Brain microvascular endothelial cell (primary cell): Measurements from ENCODE around the gene TET2.
"Not testable (repeated sequence)": the region's sequence is repeated elsewhere in the genome, so short reads cannot be mapped to it uniquely, and the experiment has no call there.

Experiments used
- DNase-seq: peaks from one replicate; pipeline ENCODE4 v3.0.0-alpha.2; 2020
- H3K27ac ChIP-seq: fragments of 250-450 bp; sonication (Bioruptor Pico); 2 replicates; pipeline ENCODE4 v1.5.1; 2020; ENCODE audit warnings: mild to moderate bottlenecking, moderate library complexity
- H3K27me3 ChIP-seq: fragments of 250-450 bp; sonication (Bioruptor Pico); replicated peaks from 2 replicates; pipeline ENCODE4 v1.5.1; 2020; ENCODE audit warnings: mild to moderate bottlenecking
- H3K36me3 ChIP-seq: fragments of 250-450 bp; sonication (Bioruptor Pico); replicated peaks from 2 replicates; pipeline ENCODE4 v1.5.1; 2020; ENCODE audit warnings: mild to moderate bottlenecking
- H3K4me3 ChIP-seq: 2 replicates; pipeline ENCODE4 v1.5.1; 2011; ENCODE audit warnings: low read depth, mild to moderate bottlenecking, control low read depth, low read length, moderate library complexity
- in situ Hi-C: cut with HindIII; loops from 2 replicates; pipeline ENCODE4 v1.10.0; 2017; ENCODE audit warnings: low sequenced_read_pairs, low pct_ligation_motif_present
- TF ChIP-seq, protein P1 (sequence below): IDR thresholded peaks from 2 replicates; pipeline ENCODE4 v1.5.1; 2011; ENCODE audit warnings: low read depth, mild to moderate bottlenecking, moderate library complexity, low read length, control low read depth, inconsistent platforms; ENCODE audit errors: missing control alignments

The TET2 gene

DNA sequence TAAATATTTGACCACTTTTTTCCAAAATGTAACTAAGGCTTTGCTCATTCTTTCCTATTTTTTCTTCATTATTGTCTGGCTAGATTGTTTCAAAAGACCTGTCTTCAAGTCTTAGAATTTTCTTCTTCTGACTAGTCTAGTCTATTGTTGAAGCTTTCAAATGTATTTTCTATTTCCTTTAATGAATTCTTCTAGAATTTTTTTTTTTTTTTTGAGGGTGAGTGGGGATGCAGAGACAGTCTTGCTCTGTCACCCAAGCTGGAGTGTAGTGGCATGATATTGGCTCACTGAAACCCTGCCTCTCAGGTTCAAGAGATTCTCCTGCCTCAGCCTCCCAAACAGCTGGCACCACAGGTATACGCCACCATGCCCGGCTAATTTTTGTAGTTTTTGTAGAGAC is 141.4 kb downstream of the TET2 start:
- H3K36me3 ChIP-seq = no peaks in the 10 kb centered on the region
- no peak overlapping the region for H3K4me3 ChIP-seq
- H3K27me3 ChIP-seq = no peaks in the 10 kb centered on the region
- in situ Hi-C loops = no loop called here
- H3K27ac ChIP-seq = no peak overlapping the region
- DNase-seq = no peak
- TF ChIP-seq, protein P1, sequence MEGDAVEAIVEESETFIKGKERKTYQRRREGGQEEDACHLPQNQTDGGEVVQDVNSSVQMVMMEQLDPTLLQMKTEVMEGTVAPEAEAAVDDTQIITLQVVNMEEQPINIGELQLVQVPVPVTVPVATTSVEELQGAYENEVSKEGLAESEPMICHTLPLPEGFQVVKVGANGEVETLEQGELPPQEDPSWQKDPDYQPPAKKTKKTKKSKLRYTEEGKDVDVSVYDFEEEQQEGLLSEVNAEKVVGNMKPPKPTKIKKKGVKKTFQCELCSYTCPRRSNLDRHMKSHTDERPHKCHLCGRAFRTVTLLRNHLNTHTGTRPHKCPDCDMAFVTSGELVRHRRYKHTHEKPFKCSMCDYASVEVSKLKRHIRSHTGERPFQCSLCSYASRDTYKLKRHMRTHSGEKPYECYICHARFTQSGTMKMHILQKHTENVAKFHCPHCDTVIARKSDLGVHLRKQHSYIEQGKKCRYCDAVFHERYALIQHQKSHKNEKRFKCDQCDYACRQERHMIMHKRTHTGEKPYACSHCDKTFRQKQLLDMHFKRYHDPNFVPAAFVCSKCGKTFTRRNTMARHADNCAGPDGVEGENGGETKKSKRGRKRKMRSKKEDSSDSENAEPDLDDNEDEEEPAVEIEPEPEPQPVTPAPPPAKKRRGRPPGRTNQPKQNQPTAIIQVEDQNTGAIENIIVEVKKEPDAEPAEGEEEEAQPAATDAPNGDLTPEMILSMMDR = no peak

DNA sequence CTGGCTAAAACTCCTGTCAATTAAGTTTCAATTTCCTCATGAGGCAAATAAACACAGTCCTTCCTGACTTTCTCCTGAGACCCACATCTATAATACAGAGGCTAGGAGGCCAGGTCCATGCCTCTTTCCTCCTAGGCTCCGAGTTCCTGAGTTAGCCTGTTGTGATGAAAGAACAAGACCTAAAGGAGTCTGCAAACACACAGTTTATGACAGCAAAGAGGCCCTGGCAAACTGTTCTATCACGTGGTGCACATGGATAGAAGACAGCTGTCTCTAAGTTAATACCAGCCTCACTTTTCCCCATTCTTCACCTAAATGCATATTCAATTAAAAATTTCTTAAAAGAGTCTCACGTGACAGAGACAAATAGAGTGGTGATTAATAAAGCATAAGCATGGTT is 145.2 kb downstream of the TET2 start:
- Histone ChIP-seq H3K27me3 (no peaks in the 10 kb centered on the region), H3K36me3 (no peaks in the 10 kb centered on the region), H3K4me3 (no peak overlapping the region), H3K27ac (no peak overlapping the region)
- TF ChIP-seq, protein P1 = no peak
- in situ Hi-C loops = no loop called here
- no peak for DNase-seq

DNA sequence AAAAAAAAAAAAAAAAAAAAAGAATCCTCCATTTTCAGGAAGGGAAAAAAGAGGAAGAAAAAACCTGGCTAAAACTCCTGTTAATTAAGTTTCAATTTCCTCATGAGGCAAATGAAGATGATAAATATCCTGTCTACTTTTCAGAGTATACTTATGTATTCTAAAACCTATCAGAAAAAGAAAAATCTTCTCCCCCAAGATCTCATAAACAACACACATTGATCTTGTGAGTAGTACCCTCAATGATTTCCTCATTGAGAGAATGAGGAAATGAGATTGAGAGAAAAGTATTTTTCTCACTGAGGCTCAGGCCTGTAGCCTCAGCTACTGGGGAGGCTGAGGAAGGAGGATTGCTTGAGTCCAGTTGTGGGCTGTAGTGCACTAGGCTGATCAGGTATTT is 146.7 kb downstream of the TET2 start:
- Histone ChIP-seq H3K27ac (no peak overlapping the region), H3K36me3 (no peaks in the 10 kb centered on the region), H3K27me3 (no peaks in the 10 kb centered on the region), H3K4me3 (no peak overlapping the region)
- TF ChIP-seq, protein P1 = no peak
- in situ Hi-C loops = no loop called here
- no peak for DNase-seq

DNA sequence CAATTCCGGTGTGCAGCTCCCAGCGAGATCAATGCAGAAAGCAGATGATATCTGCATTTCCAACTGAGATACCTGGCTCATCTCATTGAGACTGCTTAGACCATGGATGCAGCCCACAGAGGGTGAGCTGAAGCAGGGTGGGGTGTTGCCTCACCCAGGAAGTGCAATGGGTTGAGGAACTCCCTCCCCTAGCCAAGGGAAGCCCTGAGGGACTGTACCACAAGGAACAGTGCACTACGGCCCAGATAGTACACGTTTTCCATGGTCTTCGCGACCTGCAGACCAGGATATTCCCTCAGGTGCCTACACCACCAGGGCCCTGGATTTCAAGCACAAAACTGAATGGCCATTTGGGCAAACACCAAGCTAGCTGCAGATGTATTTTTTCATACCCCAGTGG is 150.0 kb downstream of the TET2 start:
- DNase-seq = no peak
- no peak overlapping the region for H3K4me3 ChIP-seq
- TF ChIP-seq, protein P1 = no peak
- in situ Hi-C loops = no loop called here
- no peak overlapping the region for H3K27ac ChIP-seq
- no peaks in the 10 kb centered on the region for H3K27me3 ChIP-seq
- no peaks in the 10 kb centered on the region for H3K36me3 ChIP-seq

DNA sequence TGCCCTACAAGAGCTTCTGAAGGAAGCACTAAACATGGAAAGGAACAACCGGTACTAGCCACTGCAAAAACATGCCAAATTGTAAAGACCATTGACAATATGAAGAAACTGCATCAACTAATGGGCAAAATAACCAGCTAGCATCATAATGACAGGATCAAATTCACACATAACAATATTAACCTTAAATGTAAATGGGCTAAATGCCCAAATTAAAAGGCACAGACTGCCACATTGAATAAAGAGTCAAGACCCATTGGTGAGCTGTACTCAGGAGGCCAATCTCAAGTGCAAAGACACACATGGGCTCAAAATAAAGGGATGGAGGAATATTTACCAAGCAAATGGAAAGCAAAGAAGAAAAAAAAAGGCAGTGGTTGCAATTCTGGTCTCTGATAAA is 152.4 kb downstream of the TET2 start:
- H3K4me3 ChIP-seq, in situ Hi-C loops, H3K27me3 ChIP-seq, DNase-seq, H3K36me3 ChIP-seq, H3K27ac ChIP-seq: not testable (repeated sequence)

DNA sequence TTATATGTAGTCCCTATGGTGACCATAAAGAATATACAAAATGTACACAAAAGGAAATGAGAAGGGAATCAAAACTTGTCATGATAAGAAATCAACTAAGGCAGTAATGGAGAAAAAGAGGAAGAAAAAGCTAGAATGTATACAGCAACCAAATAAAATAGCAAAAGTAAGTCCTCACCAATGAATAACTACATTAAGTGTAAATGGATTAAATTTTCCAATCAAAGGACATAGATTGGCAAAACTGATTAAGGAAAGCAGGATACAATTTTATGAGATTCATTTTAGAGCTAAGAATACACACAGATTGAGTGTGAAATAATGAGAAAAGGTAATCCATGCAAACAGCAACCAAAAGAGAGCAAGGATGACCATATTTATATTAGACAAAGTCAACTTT is 157.4 kb downstream of the TET2 start:
- TF ChIP-seq, protein P1 = no peak

More for the DNA sequence above, 157.4 kb downstream of the TET2 start:
- Histone ChIP-seq H3K27ac (no peak overlapping the region), H3K27me3 (no peaks in the 10 kb centered on the region), H3K36me3 (no peaks in the 10 kb centered on the region), H3K4me3 (no peak overlapping the region)
- in situ Hi-C loops = no loop called here
- no peak for DNase-seq
